DND-41 (cell line): Measurements from ENCODE around the gene PIP5K1A.

Experiments used
- EZH2 ChIP-seq: IDR thresholded peaks from 3 replicates; pipeline ENCODE4 v1.6.1; 2012; ENCODE audit warnings: borderline replicate concordance, low read depth, mild to moderate bottlenecking, moderate library complexity, low read length, inconsistent platforms; ENCODE audit not compliant: severe bottlenecking
- TF ChIP-seq, protein P1 (sequence below): IDR thresholded peaks from 2 replicates; pipeline ENCODE4 v1.5.1; 2012; ENCODE audit warnings: borderline replicate concordance, low read length, moderate library complexity, mild to moderate bottlenecking; ENCODE audit not compliant: poor library complexity, severe bottlenecking; ENCODE audit errors: extremely low read depth

GRCh38 chr1:151290709-151291303 is 92.5 kb downstream of the PIP5K1A start:
- TF ChIP-seq, protein P1, sequence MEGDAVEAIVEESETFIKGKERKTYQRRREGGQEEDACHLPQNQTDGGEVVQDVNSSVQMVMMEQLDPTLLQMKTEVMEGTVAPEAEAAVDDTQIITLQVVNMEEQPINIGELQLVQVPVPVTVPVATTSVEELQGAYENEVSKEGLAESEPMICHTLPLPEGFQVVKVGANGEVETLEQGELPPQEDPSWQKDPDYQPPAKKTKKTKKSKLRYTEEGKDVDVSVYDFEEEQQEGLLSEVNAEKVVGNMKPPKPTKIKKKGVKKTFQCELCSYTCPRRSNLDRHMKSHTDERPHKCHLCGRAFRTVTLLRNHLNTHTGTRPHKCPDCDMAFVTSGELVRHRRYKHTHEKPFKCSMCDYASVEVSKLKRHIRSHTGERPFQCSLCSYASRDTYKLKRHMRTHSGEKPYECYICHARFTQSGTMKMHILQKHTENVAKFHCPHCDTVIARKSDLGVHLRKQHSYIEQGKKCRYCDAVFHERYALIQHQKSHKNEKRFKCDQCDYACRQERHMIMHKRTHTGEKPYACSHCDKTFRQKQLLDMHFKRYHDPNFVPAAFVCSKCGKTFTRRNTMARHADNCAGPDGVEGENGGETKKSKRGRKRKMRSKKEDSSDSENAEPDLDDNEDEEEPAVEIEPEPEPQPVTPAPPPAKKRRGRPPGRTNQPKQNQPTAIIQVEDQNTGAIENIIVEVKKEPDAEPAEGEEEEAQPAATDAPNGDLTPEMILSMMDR, result no peak
- no peak for TF ChIP-seq EZH2
